ENCODE measurements around the gene LMTK3. TPM values are rescaled to one million over a fixed set of nuclear protein-coding genes. Genes with fewer than 3 reads are reported as not detected.

The LMTK3 gene
- total RNA-seq, 1 experiment from 2014 or later, result 15.9 TPM

DNA sequence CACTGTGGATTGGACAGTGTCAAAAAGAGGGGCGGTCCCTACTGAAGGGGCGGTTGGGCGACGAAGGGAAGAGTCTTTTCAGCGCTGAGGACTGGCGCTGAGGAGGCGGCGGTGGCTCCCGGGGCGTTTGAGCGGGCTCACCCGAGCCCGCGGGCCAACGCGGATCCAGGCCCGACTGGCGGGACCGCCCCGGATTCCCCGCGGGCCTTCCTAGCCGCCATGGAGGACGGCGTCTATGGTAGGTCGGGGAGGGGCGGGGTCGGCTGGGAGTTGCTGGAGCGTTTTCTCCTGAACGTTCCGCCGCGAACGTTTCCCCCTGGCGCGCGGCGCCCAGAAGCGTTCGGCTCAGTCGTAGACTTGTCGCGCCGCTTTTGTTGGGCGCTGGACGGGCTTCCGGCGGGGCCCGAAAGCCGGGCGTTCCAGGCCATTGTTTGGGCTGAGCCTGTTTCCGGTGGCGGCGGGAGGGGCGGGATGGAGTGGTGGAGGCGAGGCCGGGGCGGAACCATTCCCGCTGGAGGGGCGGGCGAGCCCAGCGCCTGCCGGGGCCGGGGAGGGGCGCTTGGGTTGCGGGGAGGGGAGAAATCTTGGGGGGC lies 42.2 kb downstream of the LMTK3 start, which contains the start of gene CYTH2 (continued):
- 0 out of 2 replicates have a peak, but pooled peaks have one; percentile 44 for TF ChIP-seq ZNF232 (CRISPR knock-in tag; IDR thresholded peaks at IDR 0.05)
- TF ChIP-seq ESRRA (CRISPR knock-in tag; IDR thresholded peaks at IDR 0.05; ENCODE audit: borderline replicate concordance), result peak; percentile 71; the same call in 1 of the 2 replicates
- no peak for TF ChIP-seq NR2C2 (CRISPR knock-in tag; IDR thresholded peaks at IDR 0.05)
- TF ChIP-seq ZNF317 (CRISPR knock-in tag; IDR thresholded peaks at IDR 0.05; ENCODE audit: borderline replicate concordance, low read depth), result no peak
- TF ChIP-seq FOXP4 (CRISPR knock-in tag; IDR thresholded peaks at IDR 0.05), result no peak
- no peak for TF ChIP-seq CREB1 (CRISPR knock-in tag; IDR thresholded peaks at IDR 0.05)
- no peak for TF ChIP-seq NFE2L1 (CRISPR knock-in tag; IDR thresholded peaks at IDR 0.05)
- peak; percentile 83; the same call in 1 of the 2 replicates for TF ChIP-seq MYBL2 (CRISPR knock-in tag; IDR thresholded peaks at IDR 0.05)
- no peak for TF ChIP-seq ZNF263 (CRISPR knock-in tag; IDR thresholded peaks at IDR 0.05; ENCODE audit: low read depth)
- TF ChIP-seq ZNF423 (CRISPR knock-in tag; IDR thresholded peaks at IDR 0.05), result no peak
- TF ChIP-seq, protein P1, sequence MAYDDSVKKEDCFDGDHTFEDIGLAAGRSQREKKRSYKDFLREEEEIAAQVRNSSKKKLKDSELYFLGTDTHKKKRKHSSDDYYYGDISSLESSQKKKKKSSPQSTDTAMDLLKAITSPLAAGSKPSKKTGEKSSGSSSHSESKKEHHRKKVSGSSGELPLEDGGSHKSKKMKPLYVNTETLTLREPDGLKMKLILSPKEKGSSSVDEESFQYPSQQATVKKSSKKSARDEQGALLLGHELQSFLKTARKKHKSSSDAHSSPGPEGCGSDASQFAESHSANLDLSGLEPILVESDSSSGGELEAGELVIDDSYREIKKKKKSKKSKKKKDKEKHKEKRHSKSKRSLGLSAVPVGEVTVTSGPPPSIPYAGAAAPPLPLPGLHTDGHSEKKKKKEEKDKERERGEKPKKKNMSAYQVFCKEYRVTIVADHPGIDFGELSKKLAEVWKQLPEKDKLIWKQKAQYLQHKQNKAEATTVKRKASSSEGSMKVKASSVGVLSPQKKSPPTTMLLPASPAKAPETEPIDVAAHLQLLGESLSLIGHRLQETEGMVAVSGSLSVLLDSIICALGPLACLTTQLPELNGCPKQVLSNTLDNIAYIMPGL (CRISPR knock-in tag; IDR thresholded peaks at IDR 0.05), result peak; percentile 76
- TF ChIP-seq, protein P2, sequence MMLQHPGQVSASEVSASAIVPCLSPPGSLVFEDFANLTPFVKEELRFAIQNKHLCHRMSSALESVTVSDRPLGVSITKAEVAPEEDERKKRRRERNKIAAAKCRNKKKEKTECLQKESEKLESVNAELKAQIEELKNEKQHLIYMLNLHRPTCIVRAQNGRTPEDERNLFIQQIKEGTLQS (CRISPR knock-in tag; conservative IDR thresholded peaks at IDR 0.05), result no peak
- 0 out of 2 replicates have a peak, but pooled peaks have one; percentile 37 for TF ChIP-seq CREM (CRISPR knock-in tag; IDR thresholded peaks at IDR 0.05)
- TF ChIP-seq OVOL2 (CRISPR knock-in tag; IDR thresholded peaks at IDR 0.05; ENCODE audit: borderline replicate concordance), result no peak
- no peak for TF ChIP-seq ZNF219 (CRISPR knock-in tag; IDR thresholded peaks at IDR 0.05; ENCODE audit: borderline replicate concordance)
- no peak for TF ChIP-seq FOXK1 (CRISPR knock-in tag; IDR thresholded peaks at IDR 0.05)
- TF ChIP-seq SOX15 (CRISPR knock-in tag; IDR thresholded peaks at IDR 0.05), result peak; percentile 55; the same call in 1 of the 2 replicates
- TF ChIP-seq FOXJ3 (CRISPR knock-in tag; IDR thresholded peaks at IDR 0.05; ENCODE audit: borderline replicate concordance), result no peak
- TF ChIP-seq SP1 (CRISPR knock-in tag; conservative IDR thresholded peaks at IDR 0.05), result peak; percentile 65
- TF ChIP-seq JAZF1 (CRISPR knock-in tag; IDR thresholded peaks at IDR 0.05), result no peak
- TF ChIP-seq ZNF121 (CRISPR knock-in tag; IDR thresholded peaks at IDR 0.05), result no peak
- TF ChIP-seq ZNF671 (CRISPR knock-in tag; IDR thresholded peaks at IDR 0.05), result no peak
- no peak for TF ChIP-seq ZNF512 (CRISPR knock-in tag; IDR thresholded peaks at IDR 0.05; ENCODE audit: borderline replicate concordance)
- TF ChIP-seq NR1H2 (CRISPR knock-in tag; IDR thresholded peaks at IDR 0.05), result no peak
- TF ChIP-seq MXD4 (CRISPR knock-in tag; IDR thresholded peaks at IDR 0.05; ENCODE audit: borderline replicate concordance), result no peak
- no peak for TF ChIP-seq CBFB (CRISPR knock-in tag; IDR thresholded peaks at IDR 0.05; ENCODE audit: low read depth)
- TF ChIP-seq MAX (CRISPR knock-in tag; IDR thresholded peaks at IDR 0.05), result no peak; the same call in 1 of the 2 replicates
- no peak for TF ChIP-seq TEAD4 (CRISPR knock-in tag; IDR thresholded peaks at IDR 0.05)
- TF ChIP-seq PRRX2 (CRISPR knock-in tag; IDR thresholded peaks at IDR 0.05), result 0 out of 2 replicates have a peak, but pooled peaks have one; percentile 34
- no peak for TF ChIP-seq SMAD4 (CRISPR knock-in tag; IDR thresholded peaks at IDR 0.05)
- TF ChIP-seq, protein P3, sequence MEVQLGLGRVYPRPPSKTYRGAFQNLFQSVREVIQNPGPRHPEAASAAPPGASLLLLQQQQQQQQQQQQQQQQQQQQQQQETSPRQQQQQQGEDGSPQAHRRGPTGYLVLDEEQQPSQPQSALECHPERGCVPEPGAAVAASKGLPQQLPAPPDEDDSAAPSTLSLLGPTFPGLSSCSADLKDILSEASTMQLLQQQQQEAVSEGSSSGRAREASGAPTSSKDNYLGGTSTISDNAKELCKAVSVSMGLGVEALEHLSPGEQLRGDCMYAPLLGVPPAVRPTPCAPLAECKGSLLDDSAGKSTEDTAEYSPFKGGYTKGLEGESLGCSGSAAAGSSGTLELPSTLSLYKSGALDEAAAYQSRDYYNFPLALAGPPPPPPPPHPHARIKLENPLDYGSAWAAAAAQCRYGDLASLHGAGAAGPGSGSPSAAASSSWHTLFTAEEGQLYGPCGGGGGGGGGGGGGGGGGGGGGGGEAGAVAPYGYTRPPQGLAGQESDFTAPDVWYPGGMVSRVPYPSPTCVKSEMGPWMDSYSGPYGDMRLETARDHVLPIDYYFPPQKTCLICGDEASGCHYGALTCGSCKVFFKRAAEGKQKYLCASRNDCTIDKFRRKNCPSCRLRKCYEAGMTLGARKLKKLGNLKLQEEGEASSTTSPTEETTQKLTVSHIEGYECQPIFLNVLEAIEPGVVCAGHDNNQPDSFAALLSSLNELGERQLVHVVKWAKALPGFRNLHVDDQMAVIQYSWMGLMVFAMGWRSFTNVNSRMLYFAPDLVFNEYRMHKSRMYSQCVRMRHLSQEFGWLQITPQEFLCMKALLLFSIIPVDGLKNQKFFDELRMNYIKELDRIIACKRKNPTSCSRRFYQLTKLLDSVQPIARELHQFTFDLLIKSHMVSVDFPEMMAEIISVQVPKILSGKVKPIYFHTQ (CRISPR knock-in tag; IDR thresholded peaks at IDR 0.05), result no peak; the same call in 1 of the 2 replicates

Measured in WTC11 (cell line).